Neural cell (in vitro differentiated cells): ENCODE results near the gene TGFBR2.

Experiments
- EZH2 ChIP-seq: fragments of 200-600, 300-800 bp; shearing (Covaris generic), sonication (generic); IDR thresholded peaks from 2 replicates; pipeline ENCODE4 v1.6.1; 2014; ENCODE audit warnings: antibody characterized with exemption, low read length, borderline replicate concordance, mild to moderate bottlenecking; ENCODE audit not compliant: insufficient read depth, poor library complexity, severe bottlenecking
- POLR2AphosphoS5 ChIP-seq: IDR thresholded peaks from 2 replicates; pipeline ENCODE4 v1.6.1; 2012
- RAD21 ChIP-seq: fragments of 450-650 bp; conservative IDR thresholded peaks from 2 replicates; pipeline ENCODE4 v1.6.1; 2014; ENCODE audit warnings: antibody characterized with exemption, mild to moderate bottlenecking, moderate library complexity
- SMC3 ChIP-seq: fragments of 450-650 bp; conservative IDR thresholded peaks from 2 replicates; pipeline ENCODE4 v1.6.1; 2014; ENCODE audit warnings: antibody characterized with exemption, mild to moderate bottlenecking, moderate library complexity; ENCODE audit not compliant: poor library complexity
- TF ChIP-seq, protein P1 (sequence below): fragments of 450-650 bp; IDR thresholded peaks from 2 replicates; pipeline ENCODE4 v1.5.1; 2014; ENCODE audit warnings: antibody characterized with exemption, mild to moderate bottlenecking, moderate library complexity; ENCODE audit not compliant: poor library complexity, severe bottlenecking

DNA sequence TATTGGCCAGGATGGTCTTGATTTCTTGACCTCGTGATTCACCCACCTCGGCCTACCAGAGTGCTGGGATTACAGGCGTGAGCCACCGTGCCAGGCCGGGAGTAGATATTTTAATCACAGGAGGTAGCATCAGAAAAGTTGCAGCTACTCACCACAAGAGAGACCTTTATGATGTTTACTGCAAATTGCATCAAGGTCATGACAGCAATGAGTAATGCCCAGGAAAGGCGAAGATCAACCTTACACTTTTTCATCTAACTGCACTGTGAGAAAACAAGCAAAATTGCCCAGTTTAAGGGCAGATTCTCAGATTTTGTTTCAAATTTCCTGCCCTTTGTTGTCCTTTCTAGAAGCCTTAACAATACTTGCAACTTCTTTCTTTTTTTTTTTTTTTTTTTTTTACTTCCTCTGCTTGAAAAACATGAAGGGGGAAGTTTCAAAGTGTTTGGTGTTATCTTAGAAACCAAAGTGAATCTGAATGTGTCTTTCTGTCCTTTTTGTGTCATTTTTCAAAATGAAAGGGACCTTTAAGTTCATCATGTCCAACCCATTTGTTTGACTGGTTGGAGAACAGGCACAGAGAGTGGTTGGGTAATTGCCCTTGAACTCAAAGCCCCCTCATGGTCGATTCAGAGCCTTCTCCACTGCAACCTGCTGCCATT lies 25.0 kb downstream of the TGFBR2 start:
- TF ChIP-seq, protein P1, sequence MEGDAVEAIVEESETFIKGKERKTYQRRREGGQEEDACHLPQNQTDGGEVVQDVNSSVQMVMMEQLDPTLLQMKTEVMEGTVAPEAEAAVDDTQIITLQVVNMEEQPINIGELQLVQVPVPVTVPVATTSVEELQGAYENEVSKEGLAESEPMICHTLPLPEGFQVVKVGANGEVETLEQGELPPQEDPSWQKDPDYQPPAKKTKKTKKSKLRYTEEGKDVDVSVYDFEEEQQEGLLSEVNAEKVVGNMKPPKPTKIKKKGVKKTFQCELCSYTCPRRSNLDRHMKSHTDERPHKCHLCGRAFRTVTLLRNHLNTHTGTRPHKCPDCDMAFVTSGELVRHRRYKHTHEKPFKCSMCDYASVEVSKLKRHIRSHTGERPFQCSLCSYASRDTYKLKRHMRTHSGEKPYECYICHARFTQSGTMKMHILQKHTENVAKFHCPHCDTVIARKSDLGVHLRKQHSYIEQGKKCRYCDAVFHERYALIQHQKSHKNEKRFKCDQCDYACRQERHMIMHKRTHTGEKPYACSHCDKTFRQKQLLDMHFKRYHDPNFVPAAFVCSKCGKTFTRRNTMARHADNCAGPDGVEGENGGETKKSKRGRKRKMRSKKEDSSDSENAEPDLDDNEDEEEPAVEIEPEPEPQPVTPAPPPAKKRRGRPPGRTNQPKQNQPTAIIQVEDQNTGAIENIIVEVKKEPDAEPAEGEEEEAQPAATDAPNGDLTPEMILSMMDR: no peak
- TF ChIP-seq SMC3: no peak
- no peak for TF ChIP-seq EZH2
- TF ChIP-seq POLR2AphosphoS5: no peak
- TF ChIP-seq RAD21: no peak
